Left ventricle myocardium inferior (tissue), 1 donor: Measurements from ENCODE around the gene CALML6. TPM values are rescaled to one million over a fixed set of nuclear protein-coding genes. Genes with fewer than 3 reads are reported as not detected.

Source experiments
- DNase-seq: peaks from one replicate; pipeline ENCODE4 v3.0.0-alpha.2; 2020
- H3K27ac ChIP-seq: fragments of 200-600 bp; replicated peaks from 2 replicates; pipeline ENCODE4 v1.8.0; 2021
- H3K27me3 ChIP-seq: fragments of 200-600 bp; 2 replicates; pipeline ENCODE4 v1.8.0; 2021; ENCODE audit warnings: low read depth
- H3K36me3 ChIP-seq: fragments of 200-600 bp; 2 replicates; pipeline ENCODE4 v1.8.0; 2021
- H3K4me1 ChIP-seq: fragments of 200-600 bp; 2 replicates; pipeline ENCODE4 v1.8.0; 2021
- H3K4me3 ChIP-seq: fragments of 200-600 bp; 2 replicates; pipeline ENCODE4 v1.8.0; 2021; ENCODE audit warnings: mild to moderate bottlenecking, moderate library complexity
- H3K9me3 ChIP-seq: fragments of 200-600 bp; replicated peaks from 2 replicates; pipeline ENCODE4 v1.8.0; 2021
- CTCF ChIP-seq: fragments of 200-600 bp; IDR thresholded peaks from 2 replicates; pipeline ENCODE4 v1.8.0; 2021; ENCODE audit warnings: antibody characterized with exemption, mild to moderate bottlenecking, borderline replicate concordance
- intact Hi-C: fragments of 100-400 bp; cut with micrococcal nuclease; formaldehyde crosslinking; loops from one replicate; pipeline ENCODE4 v1.11.0; 2022
- total RNA-seq: library from RNA; stranded (reverse); fragmentation: NEBNext Ultra II Directional; extraction: Animal tissue kit (Norgen Biotek cat#: 25700); gene quantifications from one replicate; pipeline ENCODE4 v1.2.1, GENCODE V29; 2021
- donor health status: DM: no; HTN: yes; CAD: no; lungs with severe emphysema.

Gene CALML6
- total RNA-seq, 1 donor from 2014 or later: not detected

- no peak for TF ChIP-seq CTCF
- Histone ChIP-seq H3K9me3 (no peaks in the 10 kb centered on the region), H3K4me3 (no peak overlapping the region), H3K27ac (no peak overlapping the region), H3K27me3 (no peaks in the 10 kb centered on the region), H3K36me3 (no peaks in the 10 kb centered on the region), H3K4me1 (peaks cover 30% of the 10 kb centered on the region)
- intact Hi-C loops: no loop called here
- no peak for DNase-seq
These were observed 9.3 kb downstream of the CALML6 start for GRCh38 chr1:1924386-1924785.

GRCh38 chr1:1924849-1925248 lies 9.8 kb downstream of the CALML6 start:
- no peak for TF ChIP-seq CTCF
- Histone ChIP-seq H3K36me3 (no peaks in the 10 kb centered on the region), H3K9me3 (no peaks in the 10 kb centered on the region), H3K27ac (no peak overlapping the region), H3K4me3 (no peak overlapping the region), H3K27me3 (no peaks in the 10 kb centered on the region), H3K4me1 (peaks cover 26% of the 10 kb centered on the region)
- intact Hi-C loops: no loop called here
- DNase-seq: no peak

GRCh38 chr1:1925437-1926345 lies 10.6 kb downstream of the CALML6 start:
- no peak overlapping the region for H3K27ac ChIP-seq
- no peak for TF ChIP-seq CTCF
- no peaks in the 10 kb centered on the region for H3K27me3 ChIP-seq
- H3K4me1 ChIP-seq: peaks cover 24% of the 10 kb centered on the region
- intact Hi-C loops: no loop called here
- no peak for DNase-seq
- no peaks in the 10 kb centered on the region for H3K9me3 ChIP-seq
- no peak overlapping the region for H3K4me3 ChIP-seq
- H3K36me3 ChIP-seq: no peaks in the 10 kb centered on the region

- Histone ChIP-seq H3K27me3 (no peaks in the 10 kb centered on the region), H3K4me3 (no peak overlapping the region), H3K36me3 (no peaks in the 10 kb centered on the region), H3K4me1 (peaks cover 24% of the 10 kb centered on the region), H3K9me3 (no peaks in the 10 kb centered on the region), H3K27ac (no peak overlapping the region)
- DNase-seq: no peak
- intact Hi-C loops: no loop called here
- TF ChIP-seq CTCF: no peak
These were observed 11.3 kb downstream of the CALML6 start for GRCh38 chr1:1926346-1926811.

- H3K4me1 ChIP-seq: peaks cover 24% of the 10 kb centered on the region
- H3K9me3 ChIP-seq: no peaks in the 10 kb centered on the region
- DNase-seq: no peak
- intact Hi-C loops: no loop called here
- no peaks in the 10 kb centered on the region for H3K27me3 ChIP-seq
- H3K4me3 ChIP-seq: no peak overlapping the region
- H3K36me3 ChIP-seq: no peaks in the 10 kb centered on the region
- H3K27ac ChIP-seq: peak overlapping the region; percentile 76
- no peak for TF ChIP-seq CTCF
These were observed 12.0 kb downstream of the CALML6 start for GRCh38 chr1:1926886-1927660.
